Psoas muscle (tissue), 8 donors: ENCODE measurements around the gene KLF12. TPM values are rescaled to one million over a fixed set of nuclear protein-coding genes. Genes with fewer than 3 reads are reported as not detected.

Experiments
- ATAC-seq, 4 donors: fragments of 200-7000 bp; cut with Tn5 transposase; one replicate each; pipeline ENCODE4 v1.9.1; 2020; ENCODE audit warnings: moderate library complexity in 3 of 4, mild to moderate bottlenecking in 2 of 4
- DNase-seq, 2 donors: peaks; one replicate each; pipeline ENCODE4 v3.0.0-alpha.2; 2020
- H3K27ac ChIP-seq: fragments of 200-600 bp; one replicate; pipeline ENCODE4 v1.8.0; 2022
- H3K27me3 ChIP-seq, 3 donors: fragments of 200-600 bp in 1 of 3; one replicate each; pipeline versions ENCODE4 v1.6.1 to v1.8.0; 2013 to 2022; ENCODE audit warnings: low read length in 2 of 3, mild to moderate bottlenecking in 2 of 3, moderate library complexity in 1 of 3; ENCODE audit not compliant: insufficient read depth in 3 of 3
- H3K36me3 ChIP-seq, 2 donors: fragments of 200-600 bp in 1 of 2; one replicate each; pipeline versions ENCODE4 v1.6.1 to v1.8.0; 2013 to 2022; ENCODE audit warnings: low read depth in 1 of 2, mild to moderate bottlenecking in 1 of 2, moderate library complexity in 1 of 2; ENCODE audit not compliant: insufficient read depth in 1 of 2
- H3K4me1 ChIP-seq: fragments of 200-600 bp; one replicate; pipeline ENCODE4 v1.8.0; 2022
- H3K4me3 ChIP-seq: fragments of 200-600 bp; one replicate; pipeline ENCODE4 v1.8.0; 2022; ENCODE audit warnings: mild to moderate bottlenecking
- H3K9me3 ChIP-seq: fragments of 200-600 bp; one replicate; pipeline ENCODE4 v1.8.0; 2022
- CTCF ChIP-seq: fragments of 200-600 bp; IDR thresholded peaks from one replicate; pipeline ENCODE4 v1.8.0; 2022; ENCODE audit warnings: antibody characterized with exemption
- WGBS, 3 donors: extraction: QIAGEN DNeasy Blood & Tissue Kit; methylation state at CpG; one replicate each; pipeline versions ENCODE4 v1.1.6 to v1.1.7; 2013; 5-methylcytosine and 5-hydroxymethylcytosine counted together
- intact Hi-C, 2 donors: fragments of 100-400 bp; cut with DNase I; formaldehyde crosslinking; loops; one replicate each; pipeline versions ENCODE4 v1.11.0 to v1.14.2; 2022
- polyA plus RNA-seq, 3 donors: library from polyadenylated mRNA; stranded (reverse); fragments of 200-250 nt; gene quantifications; one replicate each; pipeline ENCODE4 v1.2.3, GENCODE V29; 2013
- total RNA-seq, 4 donors: library from RNA; stranded (reverse); fragmentation: NEBNext Ultra II Directional in 2 of 4; extraction: Animal tissue kit (Norgen Biotek cat#: 25700) in 2 of 4; gene quantifications; one replicate each; pipeline versions ENCODE4 v1.2.1 to v1.2.4, GENCODE V29; 2021 to 2023
- donor health status: healthy with polysubstance abuse.
- donor health status: DM: no; HTN: no; CAD: no; lungs with moderate emphysema.
- donor health status: Bipolar disorder and iron deficiency.
- donor health status: healthy.
- donor health status: DM: yes; HTN: yes; CAD: no.
- donor health status: DM: no; HTN: no; CAD: no.
- donor health status: DM: no; HTN: no; CAD: no.
- donor health status: DM: yes; HTN: yes; CAD: no.

Gene KLF12
- total and polyA plus RNA-seq, 7 donors: 0.55 to 12.4 (median 8.0) TPM

GRCh38 chr13:74158571-74159352 is 24.6 kb upstream of the KLF12 start:
- no peaks in the 10 kb centered on the region for H3K9me3 ChIP-seq
- intact Hi-C loops: no loop called here
- H3K27me3 ChIP-seq: no peaks in the 10 kb centered on the region
- DNase-seq: no peak
- H3K36me3 ChIP-seq: no peaks in the 10 kb centered on the region
- WGBS, 3 donors: 74 to 82% (median 76%) methylated on average over 3 of the region's 3 CpGs
- H3K4me1 ChIP-seq: no peaks in the 10 kb centered on the region
- TF ChIP-seq CTCF: no peak
- H3K4me3 ChIP-seq: no peak overlapping the region
- H3K27ac ChIP-seq: no peak overlapping the region
- no peak for ATAC-seq

- DNase-seq (no peak), ATAC-seq (no peak)
- intact Hi-C loops: no loop called here
- H3K36me3 ChIP-seq: no peaks in the 10 kb centered on the region
- H3K27me3 ChIP-seq: no peaks in the 10 kb centered on the region
- no peak for TF ChIP-seq CTCF
- no peak overlapping the region for H3K4me3 ChIP-seq
- H3K27ac ChIP-seq: no peak overlapping the region
- no peaks in the 10 kb centered on the region for H3K9me3 ChIP-seq
- 72 to 84% (median 76%) methylated on average over 8 of the region's 8 CpGs for WGBS, 3 donors
- H3K4me1 ChIP-seq: no peaks in the 10 kb centered on the region
Observed at GRCh38 chr13:74158028-74158427, 23.8 kb upstream of the KLF12 start.

- WGBS, 3 donors: 96 to 99% (median 98%) methylated on average over 3 of the region's 3 CpGs
- intact Hi-C loops: no loop called here
Observed at GRCh38 chr13:74154981-74155380, 20.8 kb upstream of the KLF12 start.

GRCh38 chr13:74153316-74153715 is 19.1 kb upstream of the KLF12 start:
- intact Hi-C loops: no loop called here
- Histone ChIP-seq H3K9me3 (no peaks in the 10 kb centered on the region), H3K27me3 (no peaks in the 10 kb centered on the region), H3K4me1 (no peaks in the 10 kb centered on the region), H3K4me3 (no peak overlapping the region), H3K36me3 (no peaks in the 10 kb centered on the region), H3K27ac (no peak overlapping the region)
- ATAC-seq (no peak), DNase-seq (no peak)
- TF ChIP-seq CTCF: no peak
- WGBS, 3 donors: 27 to 74% (median 61%) methylated on average over 2 of the region's 2 CpGs

More at GRCh38 chr13:74154981-74155380, 20.8 kb upstream of the KLF12 start:
- no peaks in the 10 kb centered on the region for H3K36me3 ChIP-seq
- no peak for TF ChIP-seq CTCF
- H3K4me3 ChIP-seq: no peak overlapping the region
- no peak for ATAC-seq
- H3K9me3 ChIP-seq: no peaks in the 10 kb centered on the region
- H3K4me1 ChIP-seq: no peaks in the 10 kb centered on the region
- H3K27ac ChIP-seq: no peak overlapping the region
- H3K27me3 ChIP-seq: no peaks in the 10 kb centered on the region
- DNase-seq: no peak

GRCh38 chr13:74151859-74152258 is 17.7 kb upstream of the KLF12 start:
- Histone ChIP-seq H3K9me3 (no peaks in the 10 kb centered on the region), H3K36me3 (no peaks in the 10 kb centered on the region), H3K27me3 (no peaks in the 10 kb centered on the region), H3K4me1 (no peaks in the 10 kb centered on the region), H3K4me3 (no peak overlapping the region), H3K27ac (no peak overlapping the region)
- DNase-seq (no peak), ATAC-seq (no peak)
- intact Hi-C loops: no loop called here
- WGBS, 3 donors: 33 to 40% (median 34%) methylated on average over 3 of the region's 3 CpGs
- TF ChIP-seq CTCF: no peak
